RPMI7951 (cell line): ENCODE results near the gene LPP. TPM values are rescaled to one million over a fixed set of nuclear protein-coding genes. Genes with fewer than 3 reads are reported as not detected.

Experiments
- DNase-seq: peaks from one replicate; pipeline ENCODE4 v3.0.0-alpha.2; 2012; ENCODE audit warnings: low read depth
- total RNA-seq: library from RNA; depleted of rRNA; stranded (reverse); fragments of >200 nt; shearing (Covaris generic); gene quantifications from 2 replicates; pipeline ENCODE4 v1.2.3, GENCODE V29; 2014

Gene LPP
- total RNA-seq, 1 experiment from 2014 or later = 30.2 TPM

DNA sequence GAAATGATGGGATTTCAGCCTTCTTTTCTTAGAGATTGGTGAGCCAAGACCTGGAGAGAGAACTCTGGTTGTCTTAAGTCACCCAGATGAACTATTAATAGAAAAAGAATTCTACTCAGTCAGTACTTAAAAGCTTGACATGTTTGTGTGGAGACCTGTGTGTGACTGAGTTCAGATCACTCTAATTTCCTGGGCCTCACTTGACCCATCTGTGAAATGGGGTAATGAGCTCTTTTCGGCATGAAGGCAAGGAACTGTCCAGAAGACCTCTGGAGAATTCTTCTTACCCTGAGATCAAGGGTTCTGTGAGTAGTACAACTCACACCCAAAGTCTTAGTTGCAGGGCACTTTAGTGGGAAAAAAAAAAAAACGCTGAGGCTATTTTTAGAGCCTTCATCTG is 92.9 kb downstream of the LPP start:
- no peak for DNase-seq

- DNase-seq = no peak
These were observed 94.1 kb downstream of the LPP start for GRCh38 chr3:188248036-188248561.

DNA sequence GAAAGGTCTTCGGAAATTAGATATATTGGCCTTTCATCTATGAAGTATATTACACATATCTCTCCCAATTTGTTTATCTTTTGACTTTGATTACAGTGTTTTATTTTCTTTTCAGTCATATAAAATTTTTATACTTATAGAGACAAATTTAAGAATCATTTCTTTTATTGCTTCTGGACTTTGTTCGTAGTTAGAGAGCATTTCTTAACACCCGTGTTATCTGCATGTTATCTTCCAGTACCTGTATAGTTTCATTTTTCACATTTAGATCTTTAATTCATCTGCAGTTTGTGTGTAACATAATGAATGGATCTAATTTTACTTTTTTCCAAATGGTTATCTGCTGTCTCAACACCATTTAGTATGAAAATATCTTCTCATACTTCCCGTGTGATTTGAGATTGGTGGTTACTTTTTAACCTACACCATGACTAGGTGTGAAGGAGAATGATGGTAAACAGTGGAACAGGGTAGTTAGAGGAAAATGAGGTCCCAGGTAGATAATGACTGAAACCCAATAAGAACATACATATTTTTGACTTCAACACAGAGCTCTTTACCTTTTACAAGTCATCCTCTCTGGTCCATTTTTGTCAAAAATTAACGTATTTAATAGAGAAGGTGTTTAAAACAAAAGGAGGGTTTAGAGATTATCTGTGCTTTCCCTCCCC is 99.3 kb downstream of the LPP start:
- DNase-seq = no peak

DNA sequence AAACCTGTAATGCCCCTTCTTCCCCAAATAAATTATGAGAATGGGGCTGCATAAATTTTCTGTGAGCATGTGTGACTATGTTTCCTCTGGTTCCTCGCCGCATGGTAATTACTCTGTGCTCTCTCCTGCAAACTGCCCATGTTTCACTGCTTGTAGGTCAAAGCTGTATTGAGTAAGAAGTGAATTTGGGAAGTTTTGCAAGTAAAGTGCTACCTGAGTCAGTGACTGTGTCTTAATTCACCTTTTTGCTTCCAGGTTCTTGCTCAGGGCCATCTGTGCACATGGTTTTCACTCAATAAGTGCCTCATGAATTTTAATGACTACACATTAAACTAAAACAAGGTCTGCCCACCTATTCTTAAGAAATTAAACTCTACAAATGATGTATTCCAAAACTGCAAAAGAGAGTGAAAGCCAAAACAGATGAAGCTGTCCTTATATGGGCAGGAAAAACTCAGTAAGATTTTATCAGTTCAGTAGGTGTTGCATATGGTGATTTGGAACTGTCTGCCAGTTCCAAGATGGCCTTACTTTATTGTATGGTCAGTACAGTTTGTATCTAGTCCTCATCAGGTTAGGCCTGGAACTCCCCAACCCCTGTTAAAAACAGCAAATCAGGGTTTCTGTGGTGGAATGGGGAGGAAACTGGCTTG is 100.0 kb downstream of the LPP start:
- DNase-seq = no peak

DNA sequence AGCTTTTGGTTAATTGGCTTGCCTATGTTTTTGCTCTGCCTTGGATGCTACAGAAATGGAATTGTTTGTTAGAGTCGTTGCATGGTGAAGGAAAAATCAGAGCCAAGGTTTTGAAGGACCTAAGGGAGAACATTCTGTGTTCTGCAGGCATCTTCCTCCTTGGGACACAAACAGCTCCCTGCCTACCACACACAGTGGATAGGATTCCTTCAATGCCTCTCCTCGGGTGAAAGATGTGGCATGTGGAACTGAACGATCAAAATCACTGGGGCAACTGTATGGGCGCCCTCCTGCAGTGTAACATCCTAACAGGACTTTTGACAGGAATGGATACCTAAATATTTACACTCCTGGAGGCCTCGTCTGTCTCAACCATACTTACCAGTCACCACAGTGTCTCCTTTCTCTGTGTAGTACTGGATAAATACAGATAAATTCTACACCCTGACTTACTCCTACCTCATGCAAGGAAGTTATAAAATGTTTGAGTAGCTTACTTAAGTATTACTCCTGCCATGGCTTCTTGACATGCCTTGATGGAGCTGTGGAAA is 100.6 kb downstream of the LPP start:
- DNase-seq = no peak

GRCh38 chr3:188255190-188255589 is 101.2 kb downstream of the LPP start:
- no peak for DNase-seq

DNA sequence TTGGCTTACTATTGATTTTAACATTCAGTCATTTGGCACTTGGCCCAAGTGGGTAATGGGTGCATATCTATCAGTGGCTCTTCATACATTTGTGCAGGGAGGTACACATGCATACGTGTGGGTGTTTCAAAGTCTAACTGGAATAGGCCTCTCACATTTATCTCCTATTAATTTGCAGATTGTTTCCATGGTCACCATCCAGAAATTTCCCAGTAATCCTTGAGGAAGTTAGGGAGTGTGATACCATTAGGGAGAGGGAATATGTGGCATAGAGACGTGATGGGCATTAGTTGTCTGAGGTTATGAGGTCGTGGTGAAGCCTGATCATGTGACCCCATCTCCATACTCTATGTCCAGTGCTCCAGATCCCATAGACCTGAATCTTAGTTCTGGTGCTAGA is 102.8 kb downstream of the LPP start:
- no peak for DNase-seq

DNA sequence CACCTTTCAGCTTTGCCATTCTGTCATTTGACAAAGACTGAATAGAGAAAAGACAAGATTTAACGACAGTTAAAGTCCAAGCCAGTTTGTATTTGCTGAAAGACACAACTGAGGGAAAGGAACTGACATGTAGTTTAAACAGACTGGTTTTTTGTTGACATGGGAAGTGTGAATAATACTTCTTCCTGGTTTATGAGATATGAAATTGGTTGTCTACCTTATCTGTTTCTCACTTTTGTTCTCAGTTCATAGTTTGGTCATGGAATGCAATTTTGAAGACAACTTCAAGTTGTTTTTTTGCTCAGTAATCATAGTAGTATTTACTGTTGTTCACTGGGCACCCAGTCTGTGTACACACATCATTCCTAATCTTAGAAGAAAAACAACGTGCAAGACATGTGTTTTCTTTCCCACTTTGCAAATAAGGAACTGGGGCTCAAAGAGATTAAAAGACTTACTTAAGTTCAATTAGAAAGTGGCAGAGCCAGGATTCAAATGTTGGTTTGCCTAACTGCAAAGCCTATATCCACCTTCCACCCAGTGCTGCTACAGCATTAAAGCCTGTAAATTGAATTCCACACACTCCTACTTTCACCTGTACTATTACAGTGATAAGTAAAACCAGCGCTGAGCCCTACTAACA is 103.5 kb downstream of the LPP start:
- DNase-seq = no peak

GRCh38 chr3:188259191-188259590 is 105.2 kb downstream of the LPP start:
- no peak for DNase-seq

GRCh38 chr3:188259596-188259995 is 105.6 kb downstream of the LPP start:
- no peak for DNase-seq

- DNase-seq = no peak
These were observed 107.1 kb downstream of the LPP start for GRCh38 chr3:188261011-188261410.

- DNase-seq = no peak
These were observed 108.5 kb downstream of the LPP start for GRCh38 chr3:188262488-188262887.

DNA sequence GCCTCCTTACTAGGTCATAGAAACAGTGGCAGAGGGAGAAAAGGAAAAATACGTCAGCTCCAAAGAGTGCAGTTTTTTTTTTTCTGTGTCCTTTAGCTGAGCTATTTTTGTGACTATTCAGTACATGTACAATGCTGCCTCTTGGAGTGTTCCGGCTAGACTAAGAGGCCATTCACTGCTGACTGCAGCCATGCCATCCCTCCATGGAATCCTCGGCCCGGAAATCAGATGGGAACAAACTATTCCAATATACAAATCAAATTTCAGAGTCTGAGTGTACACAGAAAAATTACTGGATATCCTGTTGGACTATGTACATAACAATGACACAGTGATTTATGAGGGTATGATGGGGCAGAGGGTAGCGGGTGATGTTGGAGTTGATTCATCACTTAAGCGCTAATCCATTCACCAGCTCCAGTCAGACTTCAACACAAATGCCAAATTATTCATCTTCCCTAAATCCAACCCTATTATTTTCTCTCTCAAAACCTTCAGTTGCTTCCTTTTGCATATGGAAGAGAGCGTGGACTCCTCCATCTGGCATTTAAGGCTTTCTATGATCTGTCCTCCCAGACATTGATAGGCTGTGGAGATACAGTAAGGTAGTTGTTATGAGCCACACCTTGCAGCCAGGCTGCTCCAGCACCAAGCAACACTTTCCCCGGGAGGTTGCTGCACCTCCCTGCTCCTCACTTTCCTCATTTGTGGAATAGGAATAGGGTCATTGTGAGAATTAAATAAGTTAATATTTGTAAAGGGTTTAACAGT is 109.1 kb downstream of the LPP start:
- DNase-seq = peak; percentile 83

GRCh38 chr3:188264226-188265207 is 110.6 kb downstream of the LPP start:
- DNase-seq = no peak

DNA sequence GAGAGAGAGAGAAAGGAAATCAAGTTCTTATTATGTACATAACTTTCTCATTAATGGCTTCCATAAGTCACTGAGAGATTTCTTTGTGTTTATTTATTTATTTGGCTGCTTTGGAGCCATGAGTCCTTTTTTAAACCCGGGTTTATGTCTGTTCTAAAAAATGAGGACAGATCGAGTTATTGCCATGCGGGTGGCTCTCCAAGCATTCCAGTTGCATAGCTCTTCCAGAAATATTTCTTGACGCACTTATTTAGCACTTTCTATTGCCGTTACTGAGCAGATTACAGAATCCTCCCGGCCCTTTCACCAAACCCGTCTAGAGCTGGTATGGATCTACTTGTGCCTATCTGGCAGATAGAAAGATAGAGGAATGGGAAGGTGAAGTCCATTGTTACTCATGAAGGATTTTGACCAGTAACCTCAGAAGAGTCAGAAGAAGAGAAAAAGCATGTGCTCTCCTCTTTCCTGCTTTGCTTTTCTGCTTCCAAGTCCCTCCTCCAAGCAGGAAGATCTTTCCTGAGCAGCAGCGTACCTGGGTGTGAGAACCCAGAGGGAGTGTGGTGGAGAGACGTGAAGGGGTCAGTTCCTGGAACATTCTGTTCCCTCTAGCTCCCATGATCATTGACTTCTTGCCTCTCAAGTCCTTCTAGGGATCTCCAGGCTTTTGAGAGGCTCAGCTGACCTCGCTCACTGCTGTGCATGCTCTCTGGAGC is 112.8 kb downstream of the LPP start:
- DNase-seq = no peak

DNA sequence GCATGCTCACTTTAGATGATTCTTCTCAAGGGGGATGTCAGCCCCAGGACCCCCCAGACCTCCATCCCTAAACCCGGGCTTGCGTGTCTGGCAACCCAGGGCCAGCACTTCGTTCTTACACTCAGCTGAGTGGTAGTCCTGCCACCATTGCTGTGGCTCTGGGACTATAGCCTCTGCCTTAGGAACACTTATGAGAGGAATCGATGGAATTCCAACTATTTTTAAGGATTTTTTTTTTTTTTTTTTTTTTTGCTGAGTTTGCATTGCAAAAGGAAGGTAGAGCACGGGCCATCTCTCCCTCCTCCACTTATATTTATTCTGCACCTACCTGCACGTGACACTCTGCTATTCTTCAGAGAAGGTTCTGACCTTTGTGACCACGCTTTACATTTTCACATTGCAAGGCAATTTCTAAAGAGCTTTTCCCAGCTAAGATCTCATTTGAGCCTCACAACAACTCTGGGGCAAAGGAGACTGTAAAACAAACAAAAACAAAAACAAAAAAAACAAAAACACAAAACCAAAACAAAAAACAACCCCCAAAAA is 113.9 kb downstream of the LPP start:
- DNase-seq = no peak

- DNase-seq = no peak
These were observed 114.4 kb downstream of the LPP start for GRCh38 chr3:188268336-188268735.

DNA sequence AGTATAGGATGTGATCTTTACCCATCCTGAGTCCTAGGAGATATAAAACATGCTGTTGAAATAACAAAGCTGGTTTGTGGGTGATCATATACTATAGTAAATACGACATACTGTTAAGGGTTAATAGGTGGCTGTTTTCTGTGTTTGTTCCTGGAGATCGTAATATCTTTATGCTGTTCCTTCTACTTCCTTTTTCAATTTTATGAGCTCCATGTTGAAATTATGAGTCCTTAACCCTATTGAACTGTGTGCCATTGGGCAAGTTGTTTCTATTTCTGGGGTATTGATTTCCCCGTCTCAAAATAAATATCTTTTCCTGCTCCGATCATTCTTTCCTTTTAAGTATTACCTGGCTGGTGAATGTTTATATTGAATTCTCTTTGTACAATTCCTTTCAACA is 115.1 kb downstream of the LPP start:
- DNase-seq = no peak

GRCh38 chr3:188270423-188270972 is 116.5 kb downstream of the LPP start:
- DNase-seq = peak; percentile 93
